SK-N-MC (cell line): ENCODE results near the gene RPL28.
"Not testable (repeated sequence)": the region's sequence is repeated elsewhere in the genome, so short reads cannot be mapped to it uniquely, and the experiment has no call there.

Source experiments
- DNase-seq: peaks from one replicate; pipeline ENCODE4 v3.0.0-alpha.2; 2011; ENCODE audit warnings: low read depth, low spot score
- H3K27ac ChIP-seq: fragments of 200-600 bp; sonication (generic); 2 replicates; pipeline ENCODE4 v1.5.1; 2016; ENCODE audit warnings: mixed run types
- H3K36me3 ChIP-seq: fragments of 200-600 bp; sonication (generic); 2 replicates; pipeline ENCODE4 v1.6.1; 2017; ENCODE audit warnings: antibody characterized with exemption, low read length, mixed read lengths; ENCODE audit not compliant: insufficient read depth
- H3K4me3 ChIP-seq: fragments of 200-600 bp; sonication (generic); 2 replicates; pipeline ENCODE4 v1.5.1; 2016
- H3K9ac ChIP-seq: fragments of 200-600 bp; sonication (generic); 2 replicates; pipeline ENCODE4 v1.8.0; 2017; ENCODE audit warnings: mixed run types, mixed read lengths; ENCODE audit not compliant: insufficient read length
- H3K9me3 ChIP-seq: fragments of 200-600 bp; sonication (generic); 2 replicates; pipeline ENCODE4 v1.6.1; 2017; ENCODE audit warnings: low read depth, mild to moderate bottlenecking, antibody characterized with exemption, low read length, moderate library complexity, mixed read lengths
- EZH2 ChIP-seq: fragments of 200-600 bp; sonication (generic); IDR thresholded peaks from one replicate; pipeline ENCODE4 v1.6.1; 2017; ENCODE audit warnings: antibody characterized with exemption
- FOXP2 ChIP-seq: optimal IDR thresholded peaks from 2 replicates; pipeline ENCODE3; 2011; ENCODE audit warnings: mild to moderate bottlenecking, moderate library complexity; ENCODE audit not compliant: insufficient read depth; ENCODE audit errors: extremely low read length, control extremely low read depth
- POLR2AphosphoS5 ChIP-seq: IDR thresholded peaks from 2 replicates; pipeline ENCODE4 v1.6.1; 2012; ENCODE audit warnings: mild to moderate bottlenecking, low read depth, low read length, borderline replicate concordance

The RPL28 gene

DNA sequence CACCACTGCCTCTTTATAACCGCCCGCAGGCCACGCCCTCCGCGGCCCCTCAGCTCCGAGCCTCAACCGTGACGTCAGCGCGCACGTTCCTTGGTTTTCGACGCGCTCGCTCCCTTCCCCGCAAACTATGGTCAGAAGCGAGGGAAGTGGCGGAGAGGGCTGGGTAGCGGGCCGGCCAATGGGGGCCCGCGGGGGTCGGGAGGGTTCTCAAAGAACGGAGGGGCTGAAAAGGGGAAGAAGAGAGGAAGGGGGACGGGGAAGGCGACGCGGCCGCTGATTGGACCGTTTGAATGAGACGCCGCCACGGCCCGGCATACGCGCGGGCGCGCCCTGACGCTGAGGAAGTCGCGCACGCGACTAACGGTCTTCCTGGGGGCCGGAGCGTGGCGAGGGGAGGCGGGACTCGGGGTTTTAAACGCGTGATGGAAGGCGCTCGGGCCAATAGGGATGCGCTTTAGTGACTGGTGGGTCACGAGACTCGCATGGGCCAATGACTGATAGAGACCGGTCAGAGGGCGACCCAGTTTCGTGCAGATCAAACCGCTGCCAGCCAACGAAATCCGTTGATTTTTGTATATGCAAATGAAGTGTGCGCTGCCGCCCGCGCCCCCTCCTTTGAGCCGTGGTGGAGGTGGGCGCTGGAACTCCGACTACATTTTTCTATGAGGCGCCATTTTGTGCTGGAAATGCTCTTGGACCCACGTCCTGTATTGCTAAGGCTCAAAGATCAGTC is 22.2 kb downstream of the RPL28 start:
- DNase-seq: peak; percentile 98
- peaks cover 34% of the 10 kb centered on the region for H3K36me3 ChIP-seq
- H3K27ac ChIP-seq: peak overlapping the region; percentile 100
- peak overlapping the region; percentile 97 for H3K4me3 ChIP-seq
- H3K9me3 ChIP-seq: no peaks in the 10 kb centered on the region
- TF ChIP-seq EZH2 (no peak), POLR2AphosphoS5 (no peak), FOXP2 (no peak)
- H3K9ac ChIP-seq: peak overlapping the region; percentile 99

DNA sequence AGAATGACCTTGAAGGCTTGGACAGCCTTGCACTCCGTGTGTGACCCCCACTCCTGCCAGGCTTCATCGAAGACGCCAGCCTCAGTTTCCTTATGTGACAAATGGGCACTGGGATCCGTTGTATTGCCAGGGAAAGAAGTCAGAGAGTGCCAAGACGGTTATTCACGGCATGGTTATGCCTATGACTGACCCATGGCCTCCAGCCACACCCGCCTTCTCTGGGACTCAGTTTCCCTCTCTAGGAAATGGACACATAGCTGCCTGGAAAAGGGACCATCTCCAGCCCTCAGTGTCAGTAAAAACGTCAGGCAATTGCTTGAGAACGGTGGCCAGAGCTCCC is 22.8 kb downstream of the RPL28 start:
- Histone ChIP-seq H3K36me3 (peaks cover 29% of the 10 kb centered on the region), H3K27ac (peak overlapping the region; percentile 100), H3K9ac (peak overlapping the region; percentile 72), H3K9me3 (no peaks in the 10 kb centered on the region), H3K4me3 (peak overlapping the region; percentile 55)
- TF ChIP-seq EZH2: no peak
- no peak for TF ChIP-seq FOXP2
- TF ChIP-seq POLR2AphosphoS5: no peak
- no peak for DNase-seq

- H3K36me3 ChIP-seq: peaks cover 23% of the 10 kb centered on the region
- H3K9me3 ChIP-seq, DNase-seq, H3K4me3 ChIP-seq, H3K9ac ChIP-seq: not testable (repeated sequence)
- peak overlapping the region; percentile 100; the same call in 1 of the 2 replicates for H3K27ac ChIP-seq
These were observed 23.4 kb downstream of the RPL28 start for GRCh38 chr19:55409179-55409578.

GRCh38 chr19:55410168-55410567 is 24.4 kb downstream of the RPL28 start:
- no peak for TF ChIP-seq POLR2AphosphoS5
- TF ChIP-seq EZH2: no peak
- TF ChIP-seq FOXP2: no peak
- Histone ChIP-seq H3K9me3 (no peaks in the 10 kb centered on the region), H3K27ac (no peak overlapping the region), H3K9ac (no peak overlapping the region), H3K36me3 (peaks cover 16% of the 10 kb centered on the region), H3K4me3 (no peak overlapping the region)
- DNase-seq: no peak

DNA sequence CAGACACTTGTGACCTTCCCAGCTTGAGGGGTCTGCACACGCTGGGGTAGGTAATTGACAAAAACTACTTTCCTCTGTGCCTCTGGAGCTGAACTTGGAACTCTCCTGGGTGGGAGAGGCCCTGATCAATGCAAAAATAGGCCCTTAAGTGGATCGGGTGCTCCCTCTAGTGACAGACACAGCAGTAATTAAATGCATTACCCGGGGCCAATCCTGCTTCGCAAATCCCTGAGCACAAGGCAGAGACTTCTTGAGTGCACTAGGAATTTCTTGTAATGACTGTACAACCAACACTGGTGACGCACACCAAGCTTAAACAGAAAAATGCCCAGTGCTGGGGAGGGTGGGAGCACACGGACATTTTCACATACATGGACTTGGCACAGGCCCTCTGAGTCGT is 32.5 kb downstream of the RPL28 start:
- Histone ChIP-seq H3K9ac (no peak overlapping the region), H3K9me3 (no peaks in the 10 kb centered on the region), H3K27ac (no peak overlapping the region), H3K4me3 (no peak overlapping the region), H3K36me3 (no peaks in the 10 kb centered on the region)
- TF ChIP-seq FOXP2 (no peak), POLR2AphosphoS5 (no peak), EZH2 (no peak)
- peak; percentile 73 for DNase-seq

DNA sequence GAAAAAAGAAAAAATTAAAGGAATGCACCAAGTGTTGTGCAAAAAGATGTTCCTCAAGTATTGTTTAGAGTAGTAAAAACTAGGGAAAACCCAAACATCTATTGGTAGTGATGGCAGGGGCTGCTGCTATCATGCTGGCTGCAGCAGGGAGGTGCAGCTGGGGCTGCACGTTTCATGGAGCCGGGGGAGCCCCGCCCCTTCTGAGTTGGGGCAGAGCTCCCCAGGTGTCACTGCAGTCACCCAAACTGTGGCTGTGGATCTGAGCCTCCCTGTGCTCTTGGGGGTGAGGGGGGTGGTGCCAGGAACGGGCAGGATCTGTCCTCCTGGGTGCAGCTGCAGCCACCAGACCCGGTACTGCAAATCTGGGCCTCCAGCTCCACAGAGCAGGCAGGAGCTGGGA is 33.4 kb downstream of the RPL28 start:
- Histone ChIP-seq H3K9ac (no peak overlapping the region), H3K4me3 (no peak overlapping the region), H3K27ac (no peak overlapping the region), H3K36me3 (no peaks in the 10 kb centered on the region), H3K9me3 (no peaks in the 10 kb centered on the region)
- no peak for DNase-seq
- TF ChIP-seq EZH2 (no peak), POLR2AphosphoS5 (no peak), FOXP2 (no peak)

DNA sequence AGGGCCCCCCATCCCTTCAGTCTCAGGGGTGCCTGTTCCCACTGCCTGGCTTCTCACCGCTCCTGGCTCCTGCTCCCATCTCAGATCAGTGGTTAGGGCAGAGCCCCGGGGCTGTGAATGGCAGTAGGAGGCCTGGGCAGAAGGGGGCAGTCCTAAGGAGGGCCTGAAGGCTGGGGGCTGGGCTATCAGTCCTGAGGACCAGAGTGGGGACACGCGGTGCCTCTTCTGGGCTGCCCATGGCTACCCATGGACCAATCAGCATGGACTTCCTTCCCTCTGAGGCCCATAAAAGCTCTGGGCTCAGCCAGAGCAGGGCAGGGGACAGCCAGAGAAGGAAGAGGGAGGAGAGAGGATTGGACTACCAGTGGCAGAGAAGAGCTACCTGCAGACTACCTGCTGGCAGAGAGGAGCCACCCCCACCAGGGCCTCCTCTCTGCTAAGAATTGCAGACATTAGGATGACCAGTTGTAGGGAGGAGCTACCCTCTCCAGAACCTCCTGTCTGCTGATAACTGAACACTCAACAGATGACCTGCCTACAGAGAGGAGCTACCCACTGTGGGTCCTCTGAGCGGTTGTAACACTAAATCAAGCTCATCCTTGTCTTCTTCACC is 34.0 kb downstream of the RPL28 start:
- DNase-seq: no peak
- Histone ChIP-seq H3K9ac (no peak overlapping the region), H3K27ac (no peak overlapping the region), H3K9me3 (no peaks in the 10 kb centered on the region), H3K36me3 (no peaks in the 10 kb centered on the region), H3K4me3 (no peak overlapping the region)
- no peak for TF ChIP-seq EZH2
- no peak for TF ChIP-seq FOXP2
- no peak for TF ChIP-seq POLR2AphosphoS5

DNA sequence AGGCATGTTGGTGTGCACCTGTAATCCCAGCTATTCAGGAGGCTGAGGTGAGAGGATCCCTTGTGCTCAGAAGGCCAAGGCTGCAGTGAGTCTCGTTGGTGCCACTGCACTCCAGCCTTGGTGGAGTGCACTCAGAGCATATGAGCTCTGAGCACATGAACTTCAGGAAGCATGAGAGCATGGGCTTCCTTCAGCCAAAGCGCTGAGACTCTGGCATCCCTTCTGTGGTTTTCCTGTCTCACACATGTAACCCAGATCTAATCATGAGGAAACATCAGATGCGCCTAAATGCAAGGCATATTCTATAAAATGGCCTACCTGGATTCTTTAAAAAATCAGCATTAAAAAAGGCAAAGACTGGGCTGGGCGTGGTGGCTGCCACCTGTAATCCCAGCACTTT is 35.5 kb downstream of the RPL28 start:
- not testable (repeated sequence) for H3K9me3 ChIP-seq, H3K36me3 ChIP-seq, H3K9ac ChIP-seq, DNase-seq, H3K4me3 ChIP-seq, H3K27ac ChIP-seq
